HepG2 (cell line): ENCODE measurements around the gene EBF3. TPM values are rescaled to one million over a fixed set of nuclear protein-coding genes. Genes with fewer than 3 reads are reported as not detected.

ENCODE experiments used
- ATAC-seq: fragments of 200-7000 bp; cut with Tn5 transposase; 3 replicates; pipeline ENCODE4 v1.9.1; 2020; ENCODE audit warnings: mild to moderate bottlenecking, moderate library complexity
- BruUV-seq: library from RNA; stranded (reverse); fragments of 400-500 nt; replicated peaks from 2 replicates; lab custom pipeline; 2021; lab: Mats Ljungman, UMichigan
- CTCF ChIA-PET: fragments of 300-600 bp; formaldehyde crosslinking; extraction: SDS; loops from one replicate; lab custom pipeline; 2021; ENCODE audit warnings: low total read pairs, inconsistent platforms, low intra/inter-chr PET ratio; lab: Yijun Ruan, JAX
- POLR2A ChIA-PET: fragments of 350-600 bp; sonication (Branson Sonifier 250); formaldehyde crosslinking; loops from one replicate; lab custom pipeline; 2020; ENCODE audit warnings: antibody characterized with exemption, inconsistent platforms; lab: Yijun Ruan, JAX
- DNase-seq: peaks from one replicate; pipeline ENCODE4 v3.0.0-alpha.2; 2015; ENCODE audit warnings: low spot score
- FAIRE-seq: peaks from 3 replicates; lab custom pipeline; 2011; peaks lifted over from hg19 to GRCh38; lab: Jason Lieb, UNC
- H2AFZ ChIP-seq: one replicate; pipeline ENCODE4 v1.6.1; 2011; ENCODE audit warnings: low read length, inconsistent platforms
- H3K27ac ChIP-seq: fragments of 300-600 bp; 3 replicates; pipeline ENCODE4 v1.8.0; 2011; ENCODE audit warnings: mixed run types, mild to moderate bottlenecking, mixed read lengths, low read length, inconsistent platforms; ENCODE audit not compliant: insufficient read depth; ENCODE audit errors: extremely low read length
- H3K27me3 ChIP-seq, 2 experiments: fragments of 200-600 bp in 1 of 2; 2 replicates in 1 of 2; 3 replicates in 1 of 2; pipeline versions ENCODE4 v1.6.0 to v1.8.0; 2011; ENCODE audit warnings: low read length in 2 of 2, mild to moderate bottlenecking in 2 of 2, moderate library complexity in 2 of 2, inconsistent platforms in 1 of 2; ENCODE audit not compliant: insufficient read depth in 2 of 2, control insufficient read depth in 1 of 2
- H3K36me3 ChIP-seq, 2 experiments: fragments of 200-600 bp in 1 of 2; replicated peaks in 1 of 2; 2 replicates in 1 of 2; 3 replicates in 1 of 2; pipeline versions ENCODE4 v1.5.1 to v1.8.0; 2011; ENCODE audit warnings: low read length in 2 of 2, inconsistent platforms in 1 of 2; ENCODE audit not compliant: insufficient read depth in 2 of 2, control insufficient read depth in 1 of 2
- H3K4me1 ChIP-seq: 2 replicates; pipeline ENCODE4 v1.5.1; 2012; ENCODE audit warnings: low read length, inconsistent platforms; ENCODE audit not compliant: insufficient read depth
- H3K4me2 ChIP-seq: 2 replicates; pipeline ENCODE4 v1.6.0; 2011; ENCODE audit warnings: low read depth, low read length, inconsistent platforms
- H3K4me3 ChIP-seq, 3 experiments: fragments of 200-600 bp in 1 of 3; sonication (generic), shearing (Covaris generic) in 1 of 3; replicated peaks in 1 of 3; 2 replicates each; pipeline ENCODE4 v1.5.1; 2011 to 2016; ENCODE audit warnings: low read length in 3 of 3, inconsistent platforms in 2 of 3, low read depth in 2 of 3, mild to moderate bottlenecking in 2 of 3, control low read depth in 1 of 3, mixed read lengths in 1 of 3; ENCODE audit not compliant: insufficient read depth in 1 of 3
- H3K79me2 ChIP-seq: one replicate; pipeline ENCODE4 v1.6.1; 2011; ENCODE audit warnings: low read length, inconsistent platforms; ENCODE audit not compliant: insufficient read depth
- H3K9ac ChIP-seq: 2 replicates; pipeline ENCODE4 v1.6.0; 2011; ENCODE audit warnings: mild to moderate bottlenecking, low read depth, low read length, inconsistent platforms; ENCODE audit not compliant: insufficient read depth
- H3K9me3 ChIP-seq: 2 replicates; pipeline ENCODE4 v1.5.1; 2012; ENCODE audit warnings: mild to moderate bottlenecking, low read length
- H4K20me1 ChIP-seq: 2 replicates; pipeline ENCODE4 v1.6.0; 2011; ENCODE audit warnings: inconsistent platforms, mild to moderate bottlenecking, low read length, moderate library complexity; ENCODE audit not compliant: insufficient read depth
- BORCS8-MEF2B ChIP-seq: sonication (generic); formaldehyde crosslinking; IDR thresholded peaks from 2 replicates; pipeline ENCODE4 v1.8.0; 2022; ENCODE audit warnings: mild to moderate bottlenecking, missing genetic modification reagents
- CENPT ChIP-seq: sonication (generic); formaldehyde crosslinking; IDR thresholded peaks from 2 replicates; pipeline ENCODE4 v1.8.0; 2022; ENCODE audit warnings: low read depth, mild to moderate bottlenecking, moderate library complexity, missing genetic modification reagents
- GATAD1 ChIP-seq: IDR thresholded peaks from 2 replicates; pipeline ENCODE4 v1.6.1; 2016; ENCODE audit warnings: missing genetic modification reagents, missing compliant biosample characterization
- GZF1 ChIP-seq: sonication (generic); formaldehyde crosslinking; IDR thresholded peaks from 2 replicates; pipeline ENCODE4 v1.5.1; 2020; ENCODE audit warnings: mild to moderate bottlenecking, missing genetic modification reagents
- MTF1 ChIP-seq: sonication (generic); formaldehyde crosslinking; IDR thresholded peaks from 2 replicates; pipeline ENCODE4 v1.5.0; 2020; ENCODE audit warnings: missing genetic modification reagents
- TBL1XR1 ChIP-seq: fragments of 150-350 bp; IDR thresholded peaks from 2 replicates; pipeline ENCODE4 v1.6.1; 2014; ENCODE audit warnings: borderline replicate concordance, low read length; ENCODE audit not compliant: partially characterized antibody
- ZNF484 ChIP-seq: sonication (generic); formaldehyde crosslinking; IDR thresholded peaks from 2 replicates; pipeline ENCODE4 v1.5.1; 2020; ENCODE audit warnings: mild to moderate bottlenecking, low read depth, missing genetic modification reagents, borderline replicate concordance
- ZNF674 ChIP-seq: sonication (generic); formaldehyde crosslinking; IDR thresholded peaks from 2 replicates; pipeline ENCODE4 v1.5.0; 2020; ENCODE audit warnings: low read depth, mild to moderate bottlenecking, missing genetic modification reagents
- WGBS: methylation state at CpG from one replicate; pipeline ENCODE4 v1.1.6; 2017; ENCODE audit warnings: low lambda C conversion rate; 5-methylcytosine and 5-hydroxymethylcytosine counted together
- in situ Hi-C: cut with HindIII; loops from 2 replicates; pipeline ENCODE4 v1.10.0; 2017; ENCODE audit warnings: low pct_unique_long_range_greater_than_20kb; ENCODE audit not compliant: extremely low pct_ligation_motif_present
- intact Hi-C: fragments of 100-400 bp; cut with micrococcal nuclease; formaldehyde crosslinking; loops from one replicate; pipeline ENCODE4 v1.10.0; 2022; ENCODE audit not compliant: unreplicated experiment
- polyA plus RNA-seq, 8 experiments: library from polyadenylated mRNA; depleted of rRNA in 3 of 8; stranded (reverse) in 7 of 8; unstranded in 1 of 8; fragments of >200 nt; fragmentation: Illumina TruSeq in 4 of 8; extraction: Trizol in 4 of 8; gene quantifications; 2 replicates each; pipeline versions ENCODE4 v1.2.1 to v1.2.3, GENCODE V29; 2011 to 2016; ENCODE audit warnings: low read depth in 4 of 8, missing spikeins in 1 of 8, mixed read lengths in 1 of 8; ENCODE audit not compliant: insufficient read depth in 1 of 8
- total RNA-seq, 5 experiments: library from RNA; depleted of rRNA; stranded (reverse); fragments of >200 nt; fragmentation: Illumina TruSeq; extraction: Trizol; gene quantifications; 2 replicates each; pipeline ENCODE4 v1.2.3, GENCODE V29; 2016; ENCODE audit warnings: low read depth in 1 of 5
- TF ChIP-seq, protein P1 (sequence below): sonication (generic); formaldehyde crosslinking; IDR thresholded peaks from 2 replicates; pipeline ENCODE4 v1.5.1; 2020; ENCODE audit warnings: mild to moderate bottlenecking, missing genetic modification reagents, borderline replicate concordance
- TF ChIP-seq, protein P2 (sequence below): sonication (generic); formaldehyde crosslinking; IDR thresholded peaks from 2 replicates; pipeline ENCODE4 v1.8.0; 2022; ENCODE audit warnings: missing genetic modification reagents, mild to moderate bottlenecking, inconsistent platforms, borderline replicate concordance

Gene EBF3
- total and polyA plus RNA-seq, 2 of the 13 experiments (the other 11 are each of a cell fraction or from before 2014, with no cell fraction given), result not detected

DNA sequence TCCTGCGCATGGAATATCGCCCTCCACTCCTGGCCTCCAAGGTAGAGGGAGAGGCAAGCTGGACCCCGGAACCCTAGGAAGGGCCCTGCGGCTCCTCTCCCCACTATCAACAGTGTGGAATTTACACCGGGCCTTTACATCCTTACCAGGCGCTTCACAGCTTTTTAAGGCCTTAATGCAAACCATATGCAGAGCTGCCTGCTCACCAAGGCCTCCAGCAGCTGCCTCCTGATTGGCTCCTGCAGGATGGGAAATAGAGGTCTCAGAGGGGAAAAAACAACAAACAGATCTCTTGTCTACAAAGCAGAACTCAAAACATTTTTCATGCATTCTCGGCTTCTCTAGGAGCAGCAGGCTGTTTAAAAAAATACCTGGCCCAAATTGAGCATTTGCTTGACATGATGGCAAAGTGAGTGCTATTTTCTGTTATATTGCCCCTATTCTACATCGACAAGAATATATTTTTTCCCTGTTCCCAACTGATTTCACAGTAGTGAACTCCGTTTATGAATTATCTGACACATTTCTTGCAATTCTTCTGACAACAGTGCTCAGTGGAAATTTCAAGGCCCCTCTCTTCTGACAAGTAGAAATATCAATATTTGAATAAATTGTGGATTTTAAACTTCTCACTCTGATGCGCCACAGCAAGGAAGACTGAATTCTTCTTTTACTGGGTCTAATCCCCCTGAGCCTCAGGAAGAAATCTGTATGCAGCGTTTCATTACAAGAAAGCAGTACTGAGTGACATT, 51.7 kb downstream of the EBF3 start:
- no peak for TF ChIP-seq MTF1 (CRISPR knock-in tag)
- TF ChIP-seq, protein P1, sequence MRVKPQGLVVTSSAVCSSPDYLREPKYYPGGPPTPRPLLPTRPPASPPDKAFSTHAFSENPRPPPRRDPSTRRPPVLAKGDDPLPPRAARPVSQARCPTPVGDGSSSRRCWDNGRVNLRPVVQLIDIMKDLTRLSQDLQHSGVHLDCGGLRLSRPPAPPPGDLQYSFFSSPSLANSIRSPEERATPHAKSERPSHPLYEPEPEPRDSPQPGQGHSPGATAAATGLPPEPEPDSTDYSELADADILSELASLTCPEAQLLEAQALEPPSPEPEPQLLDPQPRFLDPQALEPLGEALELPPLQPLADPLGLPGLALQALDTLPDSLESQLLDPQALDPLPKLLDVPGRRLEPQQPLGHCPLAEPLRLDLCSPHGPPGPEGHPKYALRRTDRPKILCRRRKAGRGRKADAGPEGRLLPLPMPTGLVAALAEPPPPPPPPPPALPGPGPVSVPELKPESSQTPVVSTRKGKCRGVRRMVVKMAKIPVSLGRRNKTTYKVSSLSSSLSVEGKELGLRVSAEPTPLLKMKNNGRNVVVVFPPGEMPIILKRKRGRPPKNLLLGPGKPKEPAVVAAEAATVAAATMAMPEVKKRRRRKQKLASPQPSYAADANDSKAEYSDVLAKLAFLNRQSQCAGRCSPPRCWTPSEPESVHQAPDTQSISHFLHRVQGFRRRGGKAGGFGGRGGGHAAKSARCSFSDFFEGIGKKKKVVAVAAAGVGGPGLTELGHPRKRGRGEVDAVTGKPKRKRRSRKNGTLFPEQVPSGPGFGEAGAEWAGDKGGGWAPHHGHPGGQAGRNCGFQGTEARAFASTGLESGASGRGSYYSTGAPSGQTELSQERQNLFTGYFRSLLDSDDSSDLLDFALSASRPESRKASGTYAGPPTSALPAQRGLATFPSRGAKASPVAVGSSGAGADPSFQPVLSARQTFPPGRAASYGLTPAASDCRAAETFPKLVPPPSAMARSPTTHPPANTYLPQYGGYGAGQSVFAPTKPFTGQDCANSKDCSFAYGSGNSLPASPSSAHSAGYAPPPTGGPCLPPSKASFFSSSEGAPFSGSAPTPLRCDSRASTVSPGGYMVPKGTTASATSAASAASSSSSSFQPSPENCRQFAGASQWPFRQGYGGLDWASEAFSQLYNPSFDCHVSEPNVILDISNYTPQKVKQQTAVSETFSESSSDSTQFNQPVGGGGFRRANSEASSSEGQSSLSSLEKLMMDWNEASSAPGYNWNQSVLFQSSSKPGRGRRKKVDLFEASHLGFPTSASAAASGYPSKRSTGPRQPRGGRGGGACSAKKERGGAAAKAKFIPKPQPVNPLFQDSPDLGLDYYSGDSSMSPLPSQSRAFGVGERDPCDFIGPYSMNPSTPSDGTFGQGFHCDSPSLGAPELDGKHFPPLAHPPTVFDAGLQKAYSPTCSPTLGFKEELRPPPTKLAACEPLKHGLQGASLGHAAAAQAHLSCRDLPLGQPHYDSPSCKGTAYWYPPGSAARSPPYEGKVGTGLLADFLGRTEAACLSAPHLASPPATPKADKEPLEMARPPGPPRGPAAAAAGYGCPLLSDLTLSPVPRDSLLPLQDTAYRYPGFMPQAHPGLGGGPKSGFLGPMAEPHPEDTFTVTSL (CRISPR knock-in tag), result no peak
- no peak for TF ChIP-seq TBL1XR1
- no peak for TF ChIP-seq BORCS8-MEF2B (CRISPR knock-in tag)
- no peak for TF ChIP-seq ZNF484 (CRISPR knock-in tag)
- TF ChIP-seq GZF1 (CRISPR knock-in tag), result no peak
- no peak for TF ChIP-seq GATAD1 (CRISPR knock-in tag)
- no peak for TF ChIP-seq ZNF674
- TF ChIP-seq, protein P2, sequence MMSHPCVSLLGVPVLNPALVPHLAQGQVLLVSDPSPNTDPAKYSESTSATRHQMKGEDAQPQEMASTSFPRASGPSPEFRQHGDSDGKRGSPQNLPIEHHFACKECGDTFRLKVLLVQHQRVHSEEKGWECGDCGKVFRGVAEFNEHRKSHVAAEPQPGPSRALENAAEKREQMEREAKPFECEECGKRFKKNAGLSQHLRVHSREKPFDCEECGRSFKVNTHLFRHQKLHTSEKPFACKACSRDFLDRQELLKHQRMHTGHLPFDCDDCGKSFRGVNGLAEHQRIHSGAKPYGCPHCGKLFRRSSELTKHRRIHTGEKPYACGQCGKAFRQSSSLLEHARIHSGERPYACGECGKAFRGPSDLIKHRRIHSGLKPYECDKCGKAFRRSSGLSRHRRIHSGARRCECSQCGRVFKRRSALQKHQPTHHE (CRISPR knock-in tag), result no peak
- TF ChIP-seq CENPT, result no peak
- intact Hi-C loops (no loop called here), in situ Hi-C loops (no loop called here)
- ATAC-seq, result no peak
- H3K79me2 ChIP-seq, result no peaks in the 10 kb centered on the region
- H2AFZ ChIP-seq, result no peak overlapping the region
- H4K20me1 ChIP-seq, result no peaks in the 10 kb centered on the region
- no peaks in the 10 kb centered on the region for H3K36me3 ChIP-seq
- H3K9ac ChIP-seq, result no peak overlapping the region
- DNase-seq, result no peak
- no peak overlapping the region for H3K4me3 ChIP-seq
- H3K27ac ChIP-seq, result no peak overlapping the region
- CTCF ChIA-PET, result no interaction called here
- peaks cover 1 to 49% of the 10 kb centered on the region in 2 experiments for H3K27me3 ChIP-seq
- no peak for FAIRE-seq
- 45% methylated on average over 8 of the region's 11 CpGs for WGBS
- no peaks in the 10 kb centered on the region for H3K9me3 ChIP-seq
- POLR2A ChIA-PET, result no interaction called here
- H3K4me2 ChIP-seq, result no peak overlapping the region
- no peaks in the 10 kb centered on the region for H3K4me1 ChIP-seq
- no TSS peak for BruUV-seq
